DOHH2 (cell line): ENCODE results near the gene PHACTR1.

Experiments
- H3F3A ChIP-seq: fragments of 200-600 bp; sonication (generic), shearing (Covaris generic); 2 replicates; pipeline ENCODE4 v1.6.0; 2016; ENCODE audit warnings: antibody characterized with exemption, mild to moderate bottlenecking; ENCODE audit not compliant: control insufficient read depth, insufficient read depth
- H3K27ac ChIP-seq: fragments of 200-600 bp; sonication (generic); 2 replicates; pipeline ENCODE4 v1.5.1; 2014; ENCODE audit warnings: low read depth, mild to moderate bottlenecking, low read length, moderate library complexity
- H3K27me3 ChIP-seq: fragments of 200-600 bp; sonication (generic); 2 replicates; pipeline ENCODE4 v1.6.1; 2014; ENCODE audit warnings: mild to moderate bottlenecking, low read length, mixed read lengths; ENCODE audit not compliant: control insufficient read depth
- H3K36me3 ChIP-seq: fragments of 200-600 bp; sonication (generic); 2 replicates; pipeline ENCODE4 v1.6.1; 2014; ENCODE audit warnings: mild to moderate bottlenecking, low read length, moderate library complexity, mixed read lengths; ENCODE audit not compliant: control insufficient read depth
- H3K4me1 ChIP-seq: fragments of 200-600 bp; sonication (generic); 2 replicates; pipeline ENCODE4 v1.6.1; 2014; ENCODE audit warnings: mild to moderate bottlenecking, low read length, mixed read lengths; ENCODE audit not compliant: control insufficient read depth
- H3K4me2 ChIP-seq: fragments of 200-600 bp; sonication (generic); 2 replicates; pipeline ENCODE4 v1.6.0; 2014; ENCODE audit warnings: mild to moderate bottlenecking, low read length, moderate library complexity
- H3K4me3 ChIP-seq: fragments of 200-600 bp; sonication (generic); 2 replicates; pipeline ENCODE4 v1.5.1; 2014; ENCODE audit warnings: mild to moderate bottlenecking, low read length, mixed read lengths
- H3K79me2 ChIP-seq: fragments of 200-600 bp; sonication (generic); 2 replicates; pipeline ENCODE4 v1.6.1; 2014; ENCODE audit warnings: mild to moderate bottlenecking, low read length, mixed read lengths; ENCODE audit not compliant: control insufficient read depth
- H3K9me2 ChIP-seq: fragments of 200-600 bp; sonication (generic); replicated peaks from 2 replicates; pipeline ENCODE4 v1.6.1; 2014; ENCODE audit warnings: mild to moderate bottlenecking, low read length, mixed read lengths; ENCODE audit not compliant: control insufficient read depth
- H3K9me3 ChIP-seq: fragments of 200-600 bp; sonication (generic); 2 replicates; pipeline ENCODE4 v1.6.1; 2014; ENCODE audit warnings: antibody characterized with exemption, low read length, mixed read lengths; ENCODE audit not compliant: control insufficient read depth, insufficient read depth
- H4K20me1 ChIP-seq: fragments of 200-600 bp; sonication (generic); 2 replicates; pipeline ENCODE4 v1.6.0; 2014; ENCODE audit warnings: low read depth, mild to moderate bottlenecking, antibody characterized with exemption, low read length, moderate library complexity; ENCODE audit not compliant: control insufficient read depth, insufficient read depth
- CTCF ChIP-seq: fragments of 200-600 bp; sonication (generic); IDR thresholded peaks from one replicate; pipeline ENCODE4 v1.5.1; 2014; ENCODE audit warnings: antibody characterized with exemption, mild to moderate bottlenecking, low read depth, low read length; ENCODE audit not compliant: poor library complexity, severe bottlenecking
- EZH2phosphoT487 ChIP-seq: fragments of 200-600 bp; sonication (generic); IDR thresholded peaks from 2 replicates; pipeline ENCODE4 v1.6.1; 2017; ENCODE audit warnings: borderline replicate concordance, mild to moderate bottlenecking, antibody characterized with exemption, low read length, moderate library complexity, mixed read lengths

Gene PHACTR1

GRCh38 chr6:13234130-13234529 is 517.6 kb downstream of the PHACTR1 start:
- TF ChIP-seq CTCF (no peak), EZH2phosphoT487 (no peak)
- no peaks in the 10 kb centered on the region for H4K20me1 ChIP-seq
- H3K9me2 ChIP-seq: no peaks in the 10 kb centered on the region
- peaks cover 8% of the 10 kb centered on the region for H3K4me1 ChIP-seq
- no peaks in the 10 kb centered on the region for H3F3A ChIP-seq
- no peak overlapping the region for H3K4me3 ChIP-seq
- no peak overlapping the region for H3K27ac ChIP-seq
- H3K4me2 ChIP-seq: no peak overlapping the region
- peaks cover 12% of the 10 kb centered on the region for H3K27me3 ChIP-seq
- no peaks in the 10 kb centered on the region for H3K36me3 ChIP-seq
- H3K79me2 ChIP-seq: no peaks in the 10 kb centered on the region
- no peaks in the 10 kb centered on the region for H3K9me3 ChIP-seq

- no peak overlapping the region for H3K27ac ChIP-seq
- TF ChIP-seq EZH2phosphoT487: no peak
- no peak for TF ChIP-seq CTCF
- H3F3A ChIP-seq: no peaks in the 10 kb centered on the region
- H3K4me2 ChIP-seq: no peak overlapping the region
- H3K36me3 ChIP-seq: no peaks in the 10 kb centered on the region
- no peaks in the 10 kb centered on the region for H4K20me1 ChIP-seq
- H3K9me3 ChIP-seq: no peaks in the 10 kb centered on the region
- H3K9me2 ChIP-seq: no peaks in the 10 kb centered on the region
- no peaks in the 10 kb centered on the region for H3K79me2 ChIP-seq
- H3K4me3 ChIP-seq: no peak overlapping the region
- H3K27me3 ChIP-seq: peaks cover 12% of the 10 kb centered on the region
- H3K4me1 ChIP-seq: no peaks in the 10 kb centered on the region
Measured at GRCh38 chr6:13235339-13235738, 518.8 kb downstream of the PHACTR1 start.

GRCh38 chr6:13237318-13237717 is 520.8 kb downstream of the PHACTR1 start:
- Histone ChIP-seq H3K36me3 (no peaks in the 10 kb centered on the region), H3K27me3 (peaks cover 14% of the 10 kb centered on the region), H3F3A (no peaks in the 10 kb centered on the region), H3K9me2 (no peaks in the 10 kb centered on the region), H3K27ac (no peak overlapping the region), H3K4me2 (no peak overlapping the region), H3K4me1 (no peaks in the 10 kb centered on the region), H3K79me2 (no peaks in the 10 kb centered on the region), H4K20me1 (no peaks in the 10 kb centered on the region), H3K9me3 (no peaks in the 10 kb centered on the region), H3K4me3 (no peak overlapping the region)
- TF ChIP-seq EZH2phosphoT487 (no peak), CTCF (no peak)

GRCh38 chr6:13238017-13238416 is 521.5 kb downstream of the PHACTR1 start:
- Histone ChIP-seq H3K4me1 (no peaks in the 10 kb centered on the region), H3K79me2 (no peaks in the 10 kb centered on the region), H3K27me3 (peaks cover 14% of the 10 kb centered on the region), H3K9me2 (no peaks in the 10 kb centered on the region), H3F3A (no peaks in the 10 kb centered on the region), H3K4me2 (no peak overlapping the region), H3K4me3 (no peak overlapping the region), H3K9me3 (no peaks in the 10 kb centered on the region), H4K20me1 (no peaks in the 10 kb centered on the region), H3K27ac (no peak overlapping the region), H3K36me3 (no peaks in the 10 kb centered on the region)
- no peak for TF ChIP-seq EZH2phosphoT487
- no peak for TF ChIP-seq CTCF
